ENCODE data around the gene RRH.
"Not testable (repeated sequence)": the region's sequence is repeated elsewhere in the genome, so short reads cannot be mapped to it uniquely, and the experiment has no call there.

The RRH gene

GRCh38 chr4:109850601-109851000, 22.8 kb downstream of the RRH start:
- DNase-seq (ENCODE audit: low spot score in 2 of 2) (no peak), ATAC-seq (replicated peaks; ENCODE audit: extremely low read depth, poor library complexity, severe bottlenecking) (no peak)
- Mint-ChIP-seq H3K27me3 (peaks cover 9% of the 10 kb centered on the region), H3K9me3 (no peaks in the 10 kb centered on the region), H3K27ac (ENCODE audit: low read depth) (no peak overlapping the region), H3K36me3 (ENCODE audit: insufficient read depth) (no peaks in the 10 kb centered on the region), H3K4me3 (no peak overlapping the region), H3K4me1 (no peaks in the 10 kb centered on the region)

- H3K9me3 Mint-ChIP-seq; H3K4me1 Mint-ChIP-seq; H3K4me3 Mint-ChIP-seq; H3K27me3 Mint-ChIP-seq; H3K27ac Mint-ChIP-seq (ENCODE audit: low read depth); DNase-seq (ENCODE audit: low spot score in 2 of 2); ATAC-seq (replicated peaks; ENCODE audit: extremely low read depth, poor library complexity, severe bottlenecking); H3K36me3 Mint-ChIP-seq (ENCODE audit: insufficient read depth): not testable (repeated sequence)
These were observed 31.9 kb downstream of the RRH start for GRCh38 chr4:109859426-109860300.

GRCh38 chr4:109861271-109861670, 33.5 kb downstream of the RRH start:
- Mint-ChIP-seq H3K4me3 (no peak overlapping the region), H3K4me1 (no peaks in the 10 kb centered on the region)
- ATAC-seq (replicated peaks; ENCODE audit: extremely low read depth, poor library complexity, severe bottlenecking): no peak

GRCh38 chr4:109861916-109862511, 34.2 kb downstream of the RRH start:
- H3K27me3 Mint-ChIP-seq: no peaks in the 10 kb centered on the region
- no peaks in the 10 kb centered on the region for H3K4me1 Mint-ChIP-seq
- no peak overlapping the region for H3K4me3 Mint-ChIP-seq
- H3K36me3 Mint-ChIP-seq (ENCODE audit: insufficient read depth): no peaks in the 10 kb centered on the region
- H3K27ac Mint-ChIP-seq (ENCODE audit: low read depth): no peak overlapping the region
- ATAC-seq (replicated peaks; ENCODE audit: extremely low read depth, poor library complexity, severe bottlenecking) (no peak), DNase-seq (ENCODE audit: low spot score in 2 of 2) (no peak)
- peaks cover 6% of the 10 kb centered on the region for H3K9me3 Mint-ChIP-seq

More at GRCh38 chr4:109861271-109861670, 33.5 kb downstream of the RRH start:
- DNase-seq (ENCODE audit: low spot score in 2 of 2): no peak
- H3K27ac Mint-ChIP-seq (ENCODE audit: low read depth): no peak overlapping the region
- H3K36me3 Mint-ChIP-seq (ENCODE audit: insufficient read depth): no peaks in the 10 kb centered on the region
- H3K27me3 Mint-ChIP-seq: no peaks in the 10 kb centered on the region
- peaks cover 6% of the 10 kb centered on the region for H3K9me3 Mint-ChIP-seq

GRCh38 chr4:109864134-109864533, 36.4 kb downstream of the RRH start:
- Mint-ChIP-seq H3K4me3 (no peak overlapping the region), H3K27me3 (no peaks in the 10 kb centered on the region), H3K36me3 (ENCODE audit: insufficient read depth) (no peaks in the 10 kb centered on the region), H3K27ac (ENCODE audit: low read depth) (no peak overlapping the region), H3K9me3 (no peaks in the 10 kb centered on the region), H3K4me1 (no peaks in the 10 kb centered on the region)
- DNase-seq (ENCODE audit: low spot score in 2 of 2) (no peak), ATAC-seq (replicated peaks; ENCODE audit: extremely low read depth, poor library complexity, severe bottlenecking) (no peak)

GRCh38 chr4:109870061-109870460, 42.3 kb downstream of the RRH start:
- no peak for DNase-seq (ENCODE audit: low spot score in 2 of 2)
- no peak for ATAC-seq (replicated peaks; ENCODE audit: extremely low read depth, poor library complexity, severe bottlenecking)
- no peaks in the 10 kb centered on the region for H3K27me3 Mint-ChIP-seq
- H3K4me3 Mint-ChIP-seq: no peak overlapping the region
- H3K36me3 Mint-ChIP-seq (ENCODE audit: insufficient read depth): no peaks in the 10 kb centered on the region
- H3K27ac Mint-ChIP-seq (ENCODE audit: low read depth): no peak overlapping the region
- H3K9me3 Mint-ChIP-seq: no peaks in the 10 kb centered on the region
- H3K4me1 Mint-ChIP-seq: no peaks in the 10 kb centered on the region

GRCh38 chr4:109872065-109872464, 44.3 kb downstream of the RRH start:
- no peak overlapping the region for H3K27ac Mint-ChIP-seq (ENCODE audit: low read depth)
- H3K36me3 Mint-ChIP-seq (ENCODE audit: insufficient read depth): no peaks in the 10 kb centered on the region
- no peaks in the 10 kb centered on the region for H3K9me3 Mint-ChIP-seq
- H3K4me3 Mint-ChIP-seq: no peak overlapping the region
- no peaks in the 10 kb centered on the region for H3K4me1 Mint-ChIP-seq
- no peak for DNase-seq (ENCODE audit: low spot score in 2 of 2)
- ATAC-seq (replicated peaks; ENCODE audit: extremely low read depth, poor library complexity, severe bottlenecking): no peak
- H3K27me3 Mint-ChIP-seq: peaks cover 13% of the 10 kb centered on the region

- H3K4me3 Mint-ChIP-seq: no peak overlapping the region
- H3K9me3 Mint-ChIP-seq: no peaks in the 10 kb centered on the region
- ATAC-seq (replicated peaks; ENCODE audit: extremely low read depth, poor library complexity, severe bottlenecking) (no peak), DNase-seq (ENCODE audit: low spot score in 2 of 2) (no peak)
- peaks cover 24% of the 10 kb centered on the region for H3K27me3 Mint-ChIP-seq
- no peak overlapping the region for H3K27ac Mint-ChIP-seq (ENCODE audit: low read depth)
- no peaks in the 10 kb centered on the region for H3K36me3 Mint-ChIP-seq (ENCODE audit: insufficient read depth)
- H3K4me1 Mint-ChIP-seq: no peaks in the 10 kb centered on the region
These were observed 45.3 kb downstream of the RRH start for GRCh38 chr4:109872950-109873656.

GRCh38 chr4:109873791-109874514, 46.2 kb downstream of the RRH start:
- Mint-ChIP-seq H3K9me3 (no peaks in the 10 kb centered on the region), H3K27ac (ENCODE audit: low read depth) (no peak overlapping the region), H3K4me3 (no peak overlapping the region), H3K36me3 (ENCODE audit: insufficient read depth) (no peaks in the 10 kb centered on the region), H3K27me3 (peaks cover 32% of the 10 kb centered on the region), H3K4me1 (no peaks in the 10 kb centered on the region)
- DNase-seq (ENCODE audit: low spot score in 2 of 2) (no peak), ATAC-seq (replicated peaks; ENCODE audit: extremely low read depth, poor library complexity, severe bottlenecking) (no peak)

GRCh38 chr4:109875106-109875505, 47.3 kb downstream of the RRH start:
- ATAC-seq (replicated peaks; ENCODE audit: extremely low read depth, poor library complexity, severe bottlenecking) (no peak), DNase-seq (ENCODE audit: low spot score in 2 of 2) (no peak)
- no peaks in the 10 kb centered on the region for H3K9me3 Mint-ChIP-seq
- no peak overlapping the region for H3K4me3 Mint-ChIP-seq
- peaks cover 44% of the 10 kb centered on the region for H3K27me3 Mint-ChIP-seq
- H3K36me3 Mint-ChIP-seq (ENCODE audit: insufficient read depth): no peaks in the 10 kb centered on the region
- no peak overlapping the region for H3K27ac Mint-ChIP-seq (ENCODE audit: low read depth)
- no peaks in the 10 kb centered on the region for H3K4me1 Mint-ChIP-seq

- H3K4me1 Mint-ChIP-seq; DNase-seq (ENCODE audit: low spot score in 2 of 2); ATAC-seq (replicated peaks; ENCODE audit: extremely low read depth, poor library complexity, severe bottlenecking); H3K27ac Mint-ChIP-seq (ENCODE audit: low read depth); H3K4me3 Mint-ChIP-seq; H3K36me3 Mint-ChIP-seq (ENCODE audit: insufficient read depth); H3K9me3 Mint-ChIP-seq: not testable (repeated sequence)
- H3K27me3 Mint-ChIP-seq: peaks cover 48% of the 10 kb centered on the region
These were observed 47.8 kb downstream of the RRH start for GRCh38 chr4:109875553-109875952.

GRCh38 chr4:109876634-109877265, 49.0 kb downstream of the RRH start:
- H3K9me3 Mint-ChIP-seq: no peaks in the 10 kb centered on the region
- ATAC-seq (replicated peaks; ENCODE audit: extremely low read depth, poor library complexity, severe bottlenecking): no peak
- H3K36me3 Mint-ChIP-seq (ENCODE audit: insufficient read depth): no peaks in the 10 kb centered on the region

More at GRCh38 chr4:109876634-109877265, 49.0 kb downstream of the RRH start:
- peaks cover 58% of the 10 kb centered on the region for H3K27me3 Mint-ChIP-seq
- no peak for DNase-seq (ENCODE audit: low spot score in 2 of 2)
- no peak overlapping the region for H3K4me3 Mint-ChIP-seq
- no peak overlapping the region for H3K27ac Mint-ChIP-seq (ENCODE audit: low read depth)
- H3K4me1 Mint-ChIP-seq: no peaks in the 10 kb centered on the region

Measured in central memory CD8-positive, alpha-beta T cell (primary cell).